ENCODE data around the gene IRS1. TPM values are rescaled to one million over a fixed set of nuclear protein-coding genes. Genes with fewer than 3 reads are reported as not detected.
A peak's percentile ranks its signal among the peaks of the same experiment; 100 is the strongest.

The IRS1 gene
- total and polyA plus RNA-seq, 2 donors (not counting 1 experiment from before 2014, with no cell fraction given) = 14.3 to 29.1 TPM

DNA sequence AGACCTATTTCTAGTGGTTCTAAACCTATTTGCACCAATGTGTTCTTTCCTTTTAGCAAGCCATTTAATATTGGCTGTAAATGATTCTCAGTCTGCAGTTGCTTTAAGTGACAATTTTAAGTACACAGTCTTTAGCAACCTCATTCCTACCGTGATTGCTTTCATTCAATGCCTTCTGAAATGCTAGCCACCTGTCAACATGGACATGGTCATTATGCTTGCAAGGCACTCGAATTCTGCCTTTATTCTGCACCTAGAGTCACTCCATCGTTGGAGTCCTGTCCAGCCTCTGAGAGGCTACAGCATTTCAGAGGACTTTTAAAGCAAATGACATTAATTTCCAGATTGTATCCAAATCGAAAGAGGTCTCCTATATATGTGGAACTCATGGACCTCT lies 115.1 kb downstream of the IRS1 start:
- Histone ChIP-seq H3K27ac (ENCODE audit: insufficient read depth, low read length) (no peak overlapping the region), H3K4me3 (replicated peaks in 1 of 4; ENCODE audit: control extremely low read depth in 1 of 4, insufficient read depth in 1 of 4, low read depth in 3 of 4, low read length in 4 of 4) (no peak overlapping the region), H3K9ac (ENCODE audit: insufficient read depth, low read length) (no peak overlapping the region), H3K9me3 (ENCODE audit: control insufficient read depth, insufficient read depth, low read depth, low read length) (no peaks in the 10 kb centered on the region), H3K36me3 (ENCODE audit: control insufficient read depth, insufficient read depth, low read length) (no peaks in the 10 kb centered on the region), H3K27me3 (ENCODE audit: control insufficient read depth, insufficient read depth, low read length) (no peaks in the 10 kb centered on the region), H4K20me1 (ENCODE audit: control insufficient read depth, extremely low read depth, insufficient read depth, low read length) (no peaks in the 10 kb centered on the region), H3K4me1 (ENCODE audit: control insufficient read depth, extremely low read depth, insufficient read depth, low read length) (no peaks in the 10 kb centered on the region), H2AFZ (ENCODE audit: low read length) (no peak overlapping the region), H3K4me2 (ENCODE audit: extremely low read depth, insufficient read depth, low read length) (no peak overlapping the region), H3K79me2 (ENCODE audit: control insufficient read depth, insufficient read depth, low read length) (no peaks in the 10 kb centered on the region)
- no peak for DNase-seq (ENCODE audit: low read depth in 2 of 2)
- TF ChIP-seq, protein P1, sequence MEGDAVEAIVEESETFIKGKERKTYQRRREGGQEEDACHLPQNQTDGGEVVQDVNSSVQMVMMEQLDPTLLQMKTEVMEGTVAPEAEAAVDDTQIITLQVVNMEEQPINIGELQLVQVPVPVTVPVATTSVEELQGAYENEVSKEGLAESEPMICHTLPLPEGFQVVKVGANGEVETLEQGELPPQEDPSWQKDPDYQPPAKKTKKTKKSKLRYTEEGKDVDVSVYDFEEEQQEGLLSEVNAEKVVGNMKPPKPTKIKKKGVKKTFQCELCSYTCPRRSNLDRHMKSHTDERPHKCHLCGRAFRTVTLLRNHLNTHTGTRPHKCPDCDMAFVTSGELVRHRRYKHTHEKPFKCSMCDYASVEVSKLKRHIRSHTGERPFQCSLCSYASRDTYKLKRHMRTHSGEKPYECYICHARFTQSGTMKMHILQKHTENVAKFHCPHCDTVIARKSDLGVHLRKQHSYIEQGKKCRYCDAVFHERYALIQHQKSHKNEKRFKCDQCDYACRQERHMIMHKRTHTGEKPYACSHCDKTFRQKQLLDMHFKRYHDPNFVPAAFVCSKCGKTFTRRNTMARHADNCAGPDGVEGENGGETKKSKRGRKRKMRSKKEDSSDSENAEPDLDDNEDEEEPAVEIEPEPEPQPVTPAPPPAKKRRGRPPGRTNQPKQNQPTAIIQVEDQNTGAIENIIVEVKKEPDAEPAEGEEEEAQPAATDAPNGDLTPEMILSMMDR (conservative IDR thresholded peaks at IDR 0.05 in 1 of 2, IDR thresholded peaks at IDR 0.05 in 1 of 2; ENCODE audit: low read depth in 1 of 2, low read length in 2 of 2) = no peak
- no peak for TF ChIP-seq EZH2 (IDR thresholded peaks at IDR 0.05; ENCODE audit: low read length, missing control alignments)

DNA sequence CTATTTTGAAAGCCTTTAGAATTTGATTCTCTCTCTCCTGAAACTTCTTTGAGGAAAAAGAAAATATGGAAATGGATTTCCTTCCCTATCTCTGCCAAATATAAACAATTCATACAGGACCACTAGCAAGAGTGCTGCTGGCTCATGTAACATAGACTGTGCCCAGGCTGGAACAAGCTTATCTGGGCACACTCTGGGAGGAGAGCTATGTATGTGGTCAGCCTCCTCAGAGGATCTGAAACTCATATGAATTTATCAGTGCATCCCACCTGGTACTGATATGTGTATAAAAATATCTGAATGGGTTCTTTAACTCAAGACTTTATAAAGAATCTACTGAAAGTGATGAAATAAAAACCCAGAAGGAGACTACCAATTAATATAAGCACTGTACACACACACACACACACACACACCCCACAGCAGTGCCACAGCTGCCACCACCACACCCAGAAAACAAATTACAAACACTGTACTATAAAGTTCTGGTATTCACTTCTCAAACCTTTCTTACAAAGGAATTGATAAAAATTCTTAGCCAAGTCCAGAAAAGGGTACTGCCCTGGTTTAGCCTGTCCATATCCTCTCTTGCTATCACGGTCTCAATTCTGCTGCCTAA lies 115.6 kb downstream of the IRS1 start:
- Histone ChIP-seq H3K27ac (ENCODE audit: insufficient read depth, low read length) (no peak overlapping the region), H3K4me2 (ENCODE audit: extremely low read depth, insufficient read depth, low read length) (no peak overlapping the region), H3K9ac (ENCODE audit: insufficient read depth, low read length) (no peak overlapping the region), H3K36me3 (ENCODE audit: control insufficient read depth, insufficient read depth, low read length) (no peaks in the 10 kb centered on the region), H4K20me1 (ENCODE audit: control insufficient read depth, extremely low read depth, insufficient read depth, low read length) (no peaks in the 10 kb centered on the region), H2AFZ (ENCODE audit: low read length) (no peak overlapping the region), H3K79me2 (ENCODE audit: control insufficient read depth, insufficient read depth, low read length) (no peaks in the 10 kb centered on the region), H3K4me3 (replicated peaks in 1 of 4; ENCODE audit: control extremely low read depth in 1 of 4, insufficient read depth in 1 of 4, low read depth in 3 of 4, low read length in 4 of 4) (no peak overlapping the region), H3K9me3 (ENCODE audit: control insufficient read depth, insufficient read depth, low read depth, low read length) (no peaks in the 10 kb centered on the region), H3K27me3 (ENCODE audit: control insufficient read depth, insufficient read depth, low read length) (no peaks in the 10 kb centered on the region), H3K4me1 (ENCODE audit: control insufficient read depth, extremely low read depth, insufficient read depth, low read length) (no peaks in the 10 kb centered on the region)
- no peak for DNase-seq (ENCODE audit: low read depth in 2 of 2)
- TF ChIP-seq EZH2 (IDR thresholded peaks at IDR 0.05; ENCODE audit: low read length, missing control alignments) = no peak
- TF ChIP-seq, protein P1 (conservative IDR thresholded peaks at IDR 0.05 in 1 of 2, IDR thresholded peaks at IDR 0.05 in 1 of 2; ENCODE audit: low read depth in 1 of 2, low read length in 2 of 2) = no peak

DNA sequence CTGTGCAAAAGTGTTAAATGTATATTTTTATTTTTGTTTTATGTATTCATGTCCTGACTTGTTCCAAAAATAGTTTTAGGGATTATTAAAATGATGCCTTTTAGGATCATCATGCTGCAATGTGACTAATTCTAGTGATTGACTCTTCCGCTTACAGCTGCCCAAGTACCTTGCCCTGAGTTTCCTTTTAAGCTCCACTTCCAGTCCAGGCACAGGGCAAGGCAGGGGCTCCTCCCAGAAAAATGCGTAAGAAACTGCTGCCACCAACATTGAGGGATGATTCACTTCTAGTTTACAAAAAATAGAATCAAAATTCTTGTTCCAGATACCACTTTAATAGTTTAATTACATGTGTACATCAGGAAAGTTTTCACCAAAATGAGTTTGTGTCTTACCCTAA lies 116.4 kb downstream of the IRS1 start:
- Histone ChIP-seq H3K9ac (ENCODE audit: insufficient read depth, low read length) (no peak overlapping the region), H3K79me2 (ENCODE audit: control insufficient read depth, insufficient read depth, low read length) (no peaks in the 10 kb centered on the region), H3K27ac (ENCODE audit: insufficient read depth, low read length) (no peak overlapping the region), H4K20me1 (ENCODE audit: control insufficient read depth, extremely low read depth, insufficient read depth, low read length) (no peaks in the 10 kb centered on the region), H3K4me1 (ENCODE audit: control insufficient read depth, extremely low read depth, insufficient read depth, low read length) (no peaks in the 10 kb centered on the region), H3K36me3 (ENCODE audit: control insufficient read depth, insufficient read depth, low read length) (no peaks in the 10 kb centered on the region), H2AFZ (ENCODE audit: low read length) (no peak overlapping the region), H3K4me2 (ENCODE audit: extremely low read depth, insufficient read depth, low read length) (no peak overlapping the region), H3K27me3 (ENCODE audit: control insufficient read depth, insufficient read depth, low read length) (no peaks in the 10 kb centered on the region), H3K9me3 (ENCODE audit: control insufficient read depth, insufficient read depth, low read depth, low read length) (no peaks in the 10 kb centered on the region), H3K4me3 (replicated peaks in 1 of 4; ENCODE audit: control extremely low read depth in 1 of 4, insufficient read depth in 1 of 4, low read depth in 3 of 4, low read length in 4 of 4) (no peak overlapping the region)
- TF ChIP-seq, protein P1 (conservative IDR thresholded peaks at IDR 0.05 in 1 of 2, IDR thresholded peaks at IDR 0.05 in 1 of 2; ENCODE audit: low read depth in 1 of 2, low read length in 2 of 2) = no peak
- no peak for TF ChIP-seq EZH2 (IDR thresholded peaks at IDR 0.05; ENCODE audit: low read length, missing control alignments)
- DNase-seq (ENCODE audit: low read depth in 2 of 2) = peak; percentile 33 to 41

Other genes with a start within 250 kb of the IRS1 start
- 39.8 and 85.4 TPM in 2 replicates for gene RHBDD1, start 36.2 kb upstream of the IRS1 start, total RNA-seq
- 28.4 and 31.5 TPM in 2 replicates for gene RHBDD1, start 36.2 kb upstream of the IRS1 start, polyA plus RNA-seq

Data from fibroblast of lung (primary cell).